22Rv1 (cell line): ENCODE measurements around the gene TP53I11.

Experiments
- ZFX ChIP-seq: fragments of 450-650 bp; IDR thresholded peaks from 2 replicates; pipeline ENCODE4 v1.6.1; 2017; ENCODE audit warnings: antibody characterized with exemption, borderline replicate concordance
- TF ChIP-seq, protein P1 (sequence below): fragments of 450-650 bp; IDR thresholded peaks from 2 replicates; pipeline ENCODE4 v1.5.1; 2017; ENCODE audit warnings: mild to moderate bottlenecking

DNA sequence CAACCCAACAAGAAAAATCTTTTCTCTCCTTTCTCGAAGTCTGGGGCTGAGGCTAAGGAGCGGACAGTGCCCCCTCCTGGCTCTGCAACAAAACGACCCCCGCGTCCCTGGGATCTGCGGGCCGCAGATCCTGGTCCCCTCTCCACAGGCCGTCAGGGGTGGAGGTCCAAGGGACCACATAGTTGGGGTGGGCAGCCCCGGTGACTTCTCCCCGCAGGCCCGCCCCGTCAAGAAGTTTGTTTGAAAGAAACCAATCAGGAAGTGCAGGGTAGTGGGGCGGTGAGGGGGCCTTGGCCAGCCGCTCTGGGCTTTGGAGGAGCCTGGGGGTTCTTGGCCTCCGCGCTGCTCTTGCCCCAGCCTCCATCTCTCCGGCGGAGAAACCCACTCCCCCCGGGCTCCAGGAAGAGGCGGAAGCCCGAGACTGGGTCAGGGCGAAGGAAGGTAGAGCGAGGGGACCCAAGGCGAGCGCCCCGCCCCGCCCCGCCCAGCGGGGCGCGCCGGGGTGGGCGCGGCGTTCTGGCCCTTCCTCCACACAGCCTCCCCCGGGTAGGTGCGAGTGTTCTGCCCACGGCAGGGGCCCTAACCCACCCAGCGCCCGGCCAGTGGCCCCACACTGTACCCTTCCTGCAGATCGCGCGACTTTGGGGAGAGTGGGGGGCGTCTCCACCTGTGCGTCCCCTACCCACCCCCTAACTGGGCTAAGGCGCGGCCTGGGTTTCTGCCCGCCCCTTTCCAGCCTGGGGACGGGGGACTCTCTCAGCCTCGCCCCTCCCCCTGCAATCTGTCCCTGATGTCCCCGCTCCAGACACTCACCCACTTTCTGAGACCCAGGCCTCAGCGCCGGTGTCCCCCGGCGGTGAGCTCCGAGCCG, 1.3 kb downstream of the TP53I11 start:
- TF ChIP-seq, protein P1, sequence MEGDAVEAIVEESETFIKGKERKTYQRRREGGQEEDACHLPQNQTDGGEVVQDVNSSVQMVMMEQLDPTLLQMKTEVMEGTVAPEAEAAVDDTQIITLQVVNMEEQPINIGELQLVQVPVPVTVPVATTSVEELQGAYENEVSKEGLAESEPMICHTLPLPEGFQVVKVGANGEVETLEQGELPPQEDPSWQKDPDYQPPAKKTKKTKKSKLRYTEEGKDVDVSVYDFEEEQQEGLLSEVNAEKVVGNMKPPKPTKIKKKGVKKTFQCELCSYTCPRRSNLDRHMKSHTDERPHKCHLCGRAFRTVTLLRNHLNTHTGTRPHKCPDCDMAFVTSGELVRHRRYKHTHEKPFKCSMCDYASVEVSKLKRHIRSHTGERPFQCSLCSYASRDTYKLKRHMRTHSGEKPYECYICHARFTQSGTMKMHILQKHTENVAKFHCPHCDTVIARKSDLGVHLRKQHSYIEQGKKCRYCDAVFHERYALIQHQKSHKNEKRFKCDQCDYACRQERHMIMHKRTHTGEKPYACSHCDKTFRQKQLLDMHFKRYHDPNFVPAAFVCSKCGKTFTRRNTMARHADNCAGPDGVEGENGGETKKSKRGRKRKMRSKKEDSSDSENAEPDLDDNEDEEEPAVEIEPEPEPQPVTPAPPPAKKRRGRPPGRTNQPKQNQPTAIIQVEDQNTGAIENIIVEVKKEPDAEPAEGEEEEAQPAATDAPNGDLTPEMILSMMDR: peak; percentile 45; the same call in 1 of the 2 replicates
- no peak for TF ChIP-seq ZFX
